ENCODE measurements around the gene NEURL1B.

GRCh38 chr5:172686111-172686510 lies 45.0 kb downstream of the NEURL1B start:
- TF ChIP-seq CTCF (IDR thresholded peaks at IDR 0.05) (no peak), POLR2A (IDR thresholded peaks at IDR 0.05) (no peak)
